A673 (cell line): ENCODE results near the gene PAPSS2.

ENCODE experiments used
- EZH2 ChIP-seq: fragments of 200-600 bp; sonication (generic); IDR thresholded peaks from 2 replicates; pipeline ENCODE4 v1.6.1; 2017; ENCODE audit warnings: borderline replicate concordance, low read depth, mild to moderate bottlenecking, mixed read lengths, antibody characterized with exemption, low read length; ENCODE audit not compliant: poor library complexity, severe bottlenecking
- TF ChIP-seq, protein P1 (sequence below): fragments of 300-800, 200-600 bp; sonication (generic); conservative IDR thresholded peaks from 2 replicates; pipeline ENCODE4 v1.5.1; 2017; ENCODE audit warnings: low read depth, mild to moderate bottlenecking, antibody characterized with exemption, low read length, moderate library complexity, mixed read lengths

DNA sequence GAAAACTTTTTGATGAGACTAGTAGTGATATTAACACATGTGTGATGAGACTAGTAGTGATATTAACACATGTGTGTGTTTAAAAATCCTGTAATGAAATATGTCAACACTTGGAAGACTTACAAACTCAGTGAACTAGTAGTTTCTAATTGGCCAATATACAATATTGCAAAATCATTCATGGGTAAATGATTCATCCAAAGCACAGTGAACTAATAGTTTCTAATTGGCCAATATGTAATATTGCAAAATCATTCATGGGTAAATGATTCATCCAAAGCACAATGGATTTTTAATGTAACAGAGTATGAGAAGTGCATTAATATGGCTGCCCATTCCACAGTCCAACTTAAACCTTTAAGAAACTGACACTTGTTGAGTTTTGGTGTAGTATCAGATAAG lies 80.6 kb downstream of the PAPSS2 start:
- TF ChIP-seq, protein P1, sequence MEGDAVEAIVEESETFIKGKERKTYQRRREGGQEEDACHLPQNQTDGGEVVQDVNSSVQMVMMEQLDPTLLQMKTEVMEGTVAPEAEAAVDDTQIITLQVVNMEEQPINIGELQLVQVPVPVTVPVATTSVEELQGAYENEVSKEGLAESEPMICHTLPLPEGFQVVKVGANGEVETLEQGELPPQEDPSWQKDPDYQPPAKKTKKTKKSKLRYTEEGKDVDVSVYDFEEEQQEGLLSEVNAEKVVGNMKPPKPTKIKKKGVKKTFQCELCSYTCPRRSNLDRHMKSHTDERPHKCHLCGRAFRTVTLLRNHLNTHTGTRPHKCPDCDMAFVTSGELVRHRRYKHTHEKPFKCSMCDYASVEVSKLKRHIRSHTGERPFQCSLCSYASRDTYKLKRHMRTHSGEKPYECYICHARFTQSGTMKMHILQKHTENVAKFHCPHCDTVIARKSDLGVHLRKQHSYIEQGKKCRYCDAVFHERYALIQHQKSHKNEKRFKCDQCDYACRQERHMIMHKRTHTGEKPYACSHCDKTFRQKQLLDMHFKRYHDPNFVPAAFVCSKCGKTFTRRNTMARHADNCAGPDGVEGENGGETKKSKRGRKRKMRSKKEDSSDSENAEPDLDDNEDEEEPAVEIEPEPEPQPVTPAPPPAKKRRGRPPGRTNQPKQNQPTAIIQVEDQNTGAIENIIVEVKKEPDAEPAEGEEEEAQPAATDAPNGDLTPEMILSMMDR = no peak
- no peak for TF ChIP-seq EZH2
